ENCODE data around the gene CNN3.

DNA sequence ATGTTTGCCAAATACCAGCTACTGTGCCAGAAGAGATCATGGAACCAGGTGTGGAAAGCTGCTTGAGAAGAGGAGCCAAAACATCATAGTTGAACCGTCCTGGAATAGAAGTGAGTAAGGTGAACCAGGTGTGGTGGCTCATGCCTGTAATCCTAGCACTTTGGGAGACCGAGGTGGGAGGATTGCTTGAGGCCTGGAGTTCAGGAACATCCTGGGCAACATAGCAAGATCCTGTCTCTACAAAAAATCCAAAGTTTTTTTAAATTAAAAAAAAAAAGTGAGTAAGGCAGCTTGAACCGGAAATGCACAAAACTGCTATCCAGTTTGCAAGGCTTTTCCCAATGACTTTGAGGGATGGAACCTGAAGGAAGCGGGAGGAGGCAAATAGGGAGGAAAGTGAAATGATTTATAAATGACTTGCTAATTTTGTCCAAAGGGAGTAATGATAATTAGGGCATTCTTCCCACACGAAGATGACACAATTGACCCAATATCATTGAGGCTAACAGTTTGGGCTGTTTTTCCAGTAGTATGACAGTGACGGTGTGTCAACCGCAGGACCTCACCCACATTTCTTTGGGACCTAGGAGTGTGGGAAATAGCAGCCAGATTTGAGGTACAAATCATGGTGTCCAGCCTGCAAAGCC lies 1.5 kb upstream of the CNN3 start:
- TF ChIP-seq, protein P1, sequence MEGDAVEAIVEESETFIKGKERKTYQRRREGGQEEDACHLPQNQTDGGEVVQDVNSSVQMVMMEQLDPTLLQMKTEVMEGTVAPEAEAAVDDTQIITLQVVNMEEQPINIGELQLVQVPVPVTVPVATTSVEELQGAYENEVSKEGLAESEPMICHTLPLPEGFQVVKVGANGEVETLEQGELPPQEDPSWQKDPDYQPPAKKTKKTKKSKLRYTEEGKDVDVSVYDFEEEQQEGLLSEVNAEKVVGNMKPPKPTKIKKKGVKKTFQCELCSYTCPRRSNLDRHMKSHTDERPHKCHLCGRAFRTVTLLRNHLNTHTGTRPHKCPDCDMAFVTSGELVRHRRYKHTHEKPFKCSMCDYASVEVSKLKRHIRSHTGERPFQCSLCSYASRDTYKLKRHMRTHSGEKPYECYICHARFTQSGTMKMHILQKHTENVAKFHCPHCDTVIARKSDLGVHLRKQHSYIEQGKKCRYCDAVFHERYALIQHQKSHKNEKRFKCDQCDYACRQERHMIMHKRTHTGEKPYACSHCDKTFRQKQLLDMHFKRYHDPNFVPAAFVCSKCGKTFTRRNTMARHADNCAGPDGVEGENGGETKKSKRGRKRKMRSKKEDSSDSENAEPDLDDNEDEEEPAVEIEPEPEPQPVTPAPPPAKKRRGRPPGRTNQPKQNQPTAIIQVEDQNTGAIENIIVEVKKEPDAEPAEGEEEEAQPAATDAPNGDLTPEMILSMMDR (IDR thresholded peaks at IDR 0.05), result no peak
- TF ChIP-seq POLR2A (IDR thresholded peaks at IDR 0.05), result no peak

All from right lobe of liver (tissue), 4 donors.